GM21526 (cell line): ENCODE results near the gene CYP4F11.
"Not testable (repeated sequence)": the region's sequence is repeated elsewhere in the genome, so short reads cannot be mapped to it uniquely, and the experiment has no call there.

Experiments used
- ATAC-seq: cut with Tn5 transposase; IDR thresholded peaks from one replicate; pipeline ENCODE4 v1.9.1; 2021; ENCODE audit warnings: moderate library complexity; ENCODE audit not compliant: unreplicated experiment, low FRiP score

CYP4F11 gene

DNA sequence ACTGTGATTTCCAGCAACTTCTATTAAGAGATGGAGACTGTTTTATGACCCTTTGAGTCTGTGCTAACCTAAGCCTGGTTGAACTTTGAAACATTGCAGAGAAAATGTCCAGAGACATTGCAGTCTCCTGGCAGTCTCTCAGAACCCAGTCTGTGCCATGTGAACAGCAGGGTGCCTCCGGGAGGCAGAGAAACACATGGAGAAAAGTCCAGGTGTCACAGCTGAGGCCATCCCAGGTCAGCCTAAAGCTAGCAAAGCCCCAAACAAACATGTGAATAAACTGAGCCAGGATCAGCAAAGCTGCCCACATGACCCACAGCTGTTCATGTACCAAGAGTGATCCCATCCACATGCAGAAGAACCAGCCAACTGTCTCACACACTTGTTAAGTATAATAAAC lies 7.8 kb downstream of the CYP4F11 start:
- ATAC-seq: no peak

DNA sequence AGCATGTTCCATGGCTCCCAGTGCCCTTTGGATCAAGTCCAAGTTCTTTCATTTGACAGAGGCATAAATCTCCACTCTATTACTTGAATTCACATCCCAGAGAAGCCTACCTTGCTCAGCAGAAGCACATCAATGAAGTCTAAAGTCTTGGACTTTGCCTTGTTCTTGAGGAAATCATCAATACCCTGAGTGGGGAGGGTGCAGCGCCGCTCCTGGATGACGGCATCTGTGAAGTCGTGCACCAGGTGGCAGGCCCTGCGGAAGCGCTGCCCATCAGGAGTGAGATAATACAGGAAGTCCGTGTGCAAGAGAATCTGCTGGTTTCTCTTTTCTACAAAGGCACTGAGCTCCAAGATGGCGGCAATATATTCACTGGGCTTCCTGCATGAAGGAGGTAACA lies 10.6 kb downstream of the CYP4F11 start:
- ATAC-seq: no peak

DNA sequence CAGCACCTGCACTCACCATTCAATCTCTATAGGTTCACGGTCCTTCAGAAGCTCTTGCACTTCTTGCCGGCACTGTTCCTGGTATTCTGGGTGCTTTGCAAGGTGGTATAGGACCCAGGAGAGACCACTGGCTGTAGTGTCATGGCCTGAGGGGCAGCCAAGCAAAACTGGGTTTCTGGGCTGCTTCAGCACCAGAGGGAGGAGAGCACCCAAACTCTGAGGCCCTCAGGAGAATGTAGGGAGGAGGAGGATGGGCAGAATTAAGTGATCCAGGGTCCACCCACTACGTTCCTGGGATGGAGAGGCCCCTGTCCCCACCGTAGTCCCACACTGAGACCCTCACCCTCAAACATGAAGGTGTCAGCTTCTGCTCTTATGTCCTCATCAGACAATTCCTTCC lies 12.3 kb downstream of the CYP4F11 start:
- ATAC-seq: no peak

GRCh38 chr19:15919243-15919642 lies 15.1 kb downstream of the CYP4F11 start:
- ATAC-seq: no peak

DNA sequence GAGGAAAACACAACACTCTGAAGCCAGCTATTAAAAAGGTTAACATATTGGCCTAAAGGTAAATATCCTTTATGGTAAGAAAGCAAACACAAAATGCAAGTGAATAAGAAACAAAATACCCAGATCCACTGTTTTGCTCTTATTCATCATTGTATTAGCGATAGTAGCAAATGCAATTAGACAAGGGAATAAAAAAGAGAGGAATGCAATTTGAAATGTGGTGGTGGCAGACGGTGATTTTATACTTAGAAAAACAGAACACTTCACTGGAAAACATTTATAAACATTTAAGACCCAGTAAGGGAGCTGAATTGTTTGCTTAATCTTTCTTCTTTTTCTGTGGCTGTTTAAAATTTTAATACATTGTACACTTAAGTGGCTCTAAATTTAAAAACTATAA lies 19.2 kb downstream of the CYP4F11 start:
- no peak for ATAC-seq

- ATAC-seq: no peak
These were observed 20.5 kb downstream of the CYP4F11 start for GRCh38 chr19:15913830-15914229.

GRCh38 chr19:15913384-15913783 lies 20.9 kb downstream of the CYP4F11 start:
- ATAC-seq: no peak

DNA sequence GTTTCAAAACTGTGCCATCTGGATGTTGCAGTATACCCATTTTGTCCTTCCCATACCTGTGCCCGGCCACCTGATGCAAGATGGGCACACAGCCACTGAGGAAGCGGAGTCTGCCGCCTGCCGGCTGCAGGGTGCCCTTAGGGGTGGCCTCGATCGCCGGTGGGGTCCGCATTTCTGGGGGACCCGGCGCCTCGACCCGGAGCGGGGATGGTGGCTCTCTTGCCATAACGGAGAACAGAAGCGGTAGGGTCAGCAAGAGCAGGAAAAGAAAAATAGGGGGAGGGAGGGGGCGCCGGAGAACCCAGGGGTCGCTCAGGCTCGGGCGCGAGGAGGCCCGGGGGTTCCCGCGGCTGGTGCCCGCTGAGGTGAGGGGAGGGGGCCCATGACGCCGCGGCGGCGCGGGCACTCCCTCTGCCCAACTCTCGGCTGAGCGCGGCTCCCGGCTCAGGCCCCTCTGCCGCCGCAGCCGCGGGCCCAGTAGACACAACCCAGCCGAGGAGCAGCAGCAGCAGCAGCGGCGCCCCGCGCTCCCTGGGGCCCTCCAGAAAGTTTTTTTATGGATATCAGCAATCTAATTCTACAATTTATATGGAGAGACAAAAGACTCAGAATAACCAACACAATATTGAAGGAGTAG lies 22.6 kb downstream of the CYP4F11 start:
- no peak for ATAC-seq

GRCh38 chr19:15905026-15905425 lies 29.3 kb downstream of the CYP4F11 start:
- ATAC-seq: no peak

GRCh38 chr19:15902898-15903297 lies 31.4 kb downstream of the CYP4F11 start:
- not testable (repeated sequence) for ATAC-seq

GRCh38 chr19:15902254-15902653 lies 32.1 kb downstream of the CYP4F11 start:
- ATAC-seq: no peak

DNA sequence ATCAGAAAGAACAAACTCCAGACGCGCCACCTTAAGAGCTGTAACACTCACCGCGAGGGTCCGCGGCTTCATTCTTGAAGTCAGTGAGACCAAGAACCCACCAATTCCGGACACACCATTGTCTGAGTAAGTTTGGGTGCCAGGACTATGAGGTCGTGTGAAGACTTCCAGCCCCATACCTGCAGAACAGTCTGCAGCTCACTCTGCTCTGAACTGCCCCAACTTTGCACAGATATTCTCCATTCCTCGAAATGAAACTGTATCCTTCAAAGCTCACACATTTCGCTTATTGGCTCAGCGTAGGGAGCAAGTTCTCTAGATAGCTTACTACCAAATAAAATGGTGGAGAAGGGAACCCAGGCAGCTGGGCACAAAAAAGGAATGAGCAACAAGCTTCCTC lies 33.8 kb downstream of the CYP4F11 start:
- no peak for ATAC-seq

- not testable (repeated sequence) for ATAC-seq
These were observed 34.3 kb downstream of the CYP4F11 start for GRCh38 chr19:15900032-15900431.

DNA sequence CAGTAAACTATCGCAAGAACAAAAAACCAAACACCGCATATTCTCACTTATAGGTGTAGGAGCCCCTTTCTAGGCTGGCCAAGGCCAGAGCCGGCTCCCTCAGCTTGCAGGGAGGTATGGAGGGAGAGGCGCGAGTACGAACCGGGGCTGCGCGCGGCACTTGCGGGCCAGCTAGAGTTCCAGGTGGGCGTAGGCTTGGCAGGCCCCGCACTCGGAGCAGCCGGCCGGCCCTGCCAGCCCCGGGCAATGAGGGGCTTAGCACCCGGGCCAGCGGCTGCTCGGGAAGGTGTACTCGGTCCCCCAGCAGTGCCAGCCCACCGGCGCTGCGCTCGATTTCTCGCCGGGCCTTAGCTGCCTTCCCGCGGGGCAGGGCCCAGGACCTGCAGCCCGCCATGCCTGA lies 34.8 kb downstream of the CYP4F11 start:
- ATAC-seq: not testable (repeated sequence)

GRCh38 chr19:15897738-15898276 lies 36.5 kb downstream of the CYP4F11 start, which contains the start of gene CYP4F2:
Gene CYP4F2, minus strand, starts transcription at chr19:15898074. Its CDS starts 463 bp downstream, at chr19:15897611.
- ATAC-seq: no peak

DNA sequence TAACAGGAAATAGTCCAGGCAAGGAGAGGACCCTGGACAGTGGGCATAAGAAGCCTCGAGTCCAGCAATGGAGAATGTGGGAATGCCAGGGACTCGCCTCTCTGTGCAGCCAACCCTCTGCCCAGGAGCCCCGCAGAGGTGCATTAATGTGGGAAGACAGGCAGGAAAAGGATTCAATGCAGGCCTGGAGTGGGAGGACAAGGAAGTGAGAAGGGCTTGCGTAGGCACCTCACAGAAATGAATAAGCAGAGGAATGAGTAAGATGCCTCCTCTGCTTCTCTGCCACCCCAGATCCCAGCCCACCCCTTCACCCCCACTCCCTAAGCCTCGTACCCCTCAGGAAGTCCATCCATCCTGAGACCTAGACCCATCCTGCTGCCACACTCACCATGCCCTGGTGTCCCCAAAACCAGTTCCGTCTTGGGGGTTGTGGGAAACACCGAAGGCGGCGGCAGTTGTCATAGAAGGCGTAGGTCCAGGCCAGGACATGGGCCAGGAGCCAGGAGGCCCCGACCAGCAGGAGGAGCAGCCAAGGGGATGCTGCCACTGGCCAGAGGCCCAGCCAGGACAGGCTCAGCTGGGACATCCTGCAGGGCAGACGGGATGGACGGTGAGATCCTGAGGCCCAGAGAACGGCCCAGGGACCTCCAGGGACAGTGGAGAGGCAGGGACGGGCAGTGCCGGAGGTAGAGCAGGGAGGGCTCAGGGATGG lies 37.1 kb downstream of the CYP4F11 start:
- ATAC-seq: no peak

GRCh38 chr19:15895876-15896430 lies 38.4 kb downstream of the CYP4F11 start:
- no peak for ATAC-seq

GRCh38 chr19:15894359-15894758 lies 40.0 kb downstream of the CYP4F11 start:
- no peak for ATAC-seq

DNA sequence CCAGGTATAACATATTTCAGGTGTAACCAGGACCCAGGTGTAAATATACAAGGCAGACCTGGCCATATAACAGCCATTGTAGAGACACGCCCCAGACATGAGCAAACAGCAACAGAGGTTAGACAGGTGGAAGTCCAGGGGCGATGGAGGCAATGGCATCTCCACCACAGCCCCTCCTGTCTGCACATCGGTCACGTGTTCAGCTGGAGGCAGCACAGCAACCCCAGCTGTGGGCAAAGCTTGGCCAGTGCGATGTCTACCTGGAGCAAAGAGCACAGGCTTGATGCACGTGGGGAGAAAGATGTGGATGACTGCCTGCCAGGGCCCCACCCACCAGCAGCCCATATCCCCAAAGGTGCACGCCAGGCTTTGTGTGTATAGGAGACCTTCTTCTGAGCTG lies 40.9 kb downstream of the CYP4F11 start:
- no peak for ATAC-seq

GRCh38 chr19:15892012-15892411 lies 42.3 kb downstream of the CYP4F11 start:
- no peak for ATAC-seq

GRCh38 chr19:15891434-15891833 lies 42.9 kb downstream of the CYP4F11 start:
- no peak for ATAC-seq

DNA sequence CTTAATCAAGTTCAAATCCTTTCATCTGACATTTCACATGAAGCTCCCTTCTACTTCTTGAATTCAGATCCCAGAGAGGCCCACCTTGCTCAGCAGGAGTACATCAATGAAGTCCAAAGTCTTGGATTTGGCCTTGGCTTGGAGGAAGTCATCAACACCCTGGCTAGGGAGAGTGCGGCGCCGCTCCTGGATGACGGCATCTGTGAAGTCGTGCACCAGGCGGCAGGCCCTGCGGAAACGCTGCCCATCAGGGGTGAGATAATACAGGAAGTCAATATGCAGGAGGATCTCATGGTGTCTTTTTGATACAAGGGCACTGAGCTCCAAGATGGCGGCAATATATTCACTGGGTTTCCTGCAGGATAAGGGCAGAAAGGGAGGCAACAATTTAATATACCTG lies 45.0 kb downstream of the CYP4F11 start:
- ATAC-seq: not testable (repeated sequence)
